HepG2 (cell line): ENCODE measurements around the gene MC1R. TPM values are rescaled to one million over a fixed set of nuclear protein-coding genes. Genes with fewer than 3 reads are reported as not detected.

ENCODE experiments used
- ATAC-seq: fragments of 200-7000 bp; cut with Tn5 transposase; 3 replicates; pipeline ENCODE4 v1.9.1; 2020; ENCODE audit warnings: mild to moderate bottlenecking, moderate library complexity
- BruUV-seq: library from RNA; stranded (reverse); fragments of 400-500 nt; replicated peaks from 2 replicates; lab custom pipeline; 2021; lab: Mats Ljungman, UMichigan
- CTCF ChIA-PET: fragments of 300-600 bp; formaldehyde crosslinking; extraction: SDS; loops from one replicate; lab custom pipeline; 2021; ENCODE audit warnings: low total read pairs, inconsistent platforms, low intra/inter-chr PET ratio; lab: Yijun Ruan, JAX
- POLR2A ChIA-PET: fragments of 350-600 bp; sonication (Branson Sonifier 250); formaldehyde crosslinking; loops from one replicate; lab custom pipeline; 2020; ENCODE audit warnings: antibody characterized with exemption, inconsistent platforms; lab: Yijun Ruan, JAX
- DNase-seq: peaks from one replicate; pipeline ENCODE4 v3.0.0-alpha.2; 2015; ENCODE audit warnings: low spot score
- FAIRE-seq: peaks from 3 replicates; lab custom pipeline; 2011; peaks lifted over from hg19 to GRCh38; lab: Jason Lieb, UNC
- H2AFZ ChIP-seq: one replicate; pipeline ENCODE4 v1.6.1; 2011; ENCODE audit warnings: low read length, inconsistent platforms
- H3K27ac ChIP-seq: fragments of 300-600 bp; 3 replicates; pipeline ENCODE4 v1.8.0; 2011; ENCODE audit warnings: mixed run types, mild to moderate bottlenecking, mixed read lengths, low read length, inconsistent platforms; ENCODE audit not compliant: insufficient read depth; ENCODE audit errors: extremely low read length
- H3K27me3 ChIP-seq, 2 experiments: fragments of 200-600 bp in 1 of 2; 2 replicates in 1 of 2; 3 replicates in 1 of 2; pipeline versions ENCODE4 v1.6.0 to v1.8.0; 2011; ENCODE audit warnings: low read length in 2 of 2, mild to moderate bottlenecking in 2 of 2, moderate library complexity in 2 of 2, inconsistent platforms in 1 of 2; ENCODE audit not compliant: insufficient read depth in 2 of 2, control insufficient read depth in 1 of 2
- H3K36me3 ChIP-seq, 2 experiments: fragments of 200-600 bp in 1 of 2; replicated peaks in 1 of 2; 2 replicates in 1 of 2; 3 replicates in 1 of 2; pipeline versions ENCODE4 v1.5.1 to v1.8.0; 2011; ENCODE audit warnings: low read length in 2 of 2, inconsistent platforms in 1 of 2; ENCODE audit not compliant: insufficient read depth in 2 of 2, control insufficient read depth in 1 of 2
- H3K4me1 ChIP-seq: 2 replicates; pipeline ENCODE4 v1.5.1; 2012; ENCODE audit warnings: low read length, inconsistent platforms; ENCODE audit not compliant: insufficient read depth
- H3K4me2 ChIP-seq: 2 replicates; pipeline ENCODE4 v1.6.0; 2011; ENCODE audit warnings: low read depth, low read length, inconsistent platforms
- H3K4me3 ChIP-seq, 3 experiments: fragments of 200-600 bp in 1 of 3; sonication (generic), shearing (Covaris generic) in 1 of 3; replicated peaks in 1 of 3; 2 replicates each; pipeline ENCODE4 v1.5.1; 2011 to 2016; ENCODE audit warnings: low read length in 3 of 3, inconsistent platforms in 2 of 3, low read depth in 2 of 3, mild to moderate bottlenecking in 2 of 3, control low read depth in 1 of 3, mixed read lengths in 1 of 3; ENCODE audit not compliant: insufficient read depth in 1 of 3
- H3K79me2 ChIP-seq: one replicate; pipeline ENCODE4 v1.6.1; 2011; ENCODE audit warnings: low read length, inconsistent platforms; ENCODE audit not compliant: insufficient read depth
- H3K9ac ChIP-seq: 2 replicates; pipeline ENCODE4 v1.6.0; 2011; ENCODE audit warnings: mild to moderate bottlenecking, low read depth, low read length, inconsistent platforms; ENCODE audit not compliant: insufficient read depth
- H3K9me3 ChIP-seq: 2 replicates; pipeline ENCODE4 v1.5.1; 2012; ENCODE audit warnings: mild to moderate bottlenecking, low read length
- H4K20me1 ChIP-seq: 2 replicates; pipeline ENCODE4 v1.6.0; 2011; ENCODE audit warnings: inconsistent platforms, mild to moderate bottlenecking, low read length, moderate library complexity; ENCODE audit not compliant: insufficient read depth
- AGO2 ChIP-seq: fragments of 200-400 bp; formaldehyde crosslinking; optimal IDR thresholded peaks from 2 replicates; pipeline ENCODE3; 2017; ENCODE audit warnings: mild to moderate bottlenecking, low read depth, low read length, moderate library complexity
- BORCS8-MEF2B ChIP-seq: sonication (generic); formaldehyde crosslinking; IDR thresholded peaks from 2 replicates; pipeline ENCODE4 v1.8.0; 2022; ENCODE audit warnings: mild to moderate bottlenecking, missing genetic modification reagents
- DMTF1 ChIP-seq: sonication (generic); formaldehyde crosslinking; IDR thresholded peaks from 2 replicates; pipeline ENCODE4 v1.4.0; 2020; ENCODE audit warnings: mild to moderate bottlenecking, missing genetic modification reagents
- GABPB1 ChIP-seq: IDR thresholded peaks from 2 replicates; pipeline ENCODE4 v1.6.1; 2016; ENCODE audit warnings: mild to moderate bottlenecking, missing genetic modification reagents, moderate library complexity, missing compliant biosample characterization
- POLR2A ChIP-seq, 2 experiments: IDR thresholded peaks; 2 replicates each; pipeline ENCODE4 v1.6.1; 2011; ENCODE audit warnings: low read depth in 2 of 2, low read length in 2 of 2, mild to moderate bottlenecking in 1 of 2, moderate library complexity in 1 of 2; ENCODE audit not compliant: insufficient read depth in 1 of 2
- RBM39 ChIP-seq: fragments of 200-400 bp; formaldehyde crosslinking; IDR thresholded peaks from one replicate; pipeline ENCODE4 v1.6.1; 2018; ENCODE audit warnings: antibody characterized with exemption, mild to moderate bottlenecking, low read depth, low read length; ENCODE audit not compliant: poor library complexity, severe bottlenecking
- RXRA ChIP-seq: sonication (generic); formaldehyde crosslinking; IDR thresholded peaks from 2 replicates; pipeline ENCODE4 v1.5.1; 2020; ENCODE audit warnings: missing genetic modification reagents
- TBL1XR1 ChIP-seq: fragments of 150-350 bp; IDR thresholded peaks from 2 replicates; pipeline ENCODE4 v1.6.1; 2014; ENCODE audit warnings: borderline replicate concordance, low read length; ENCODE audit not compliant: partially characterized antibody
- ZNF251 ChIP-seq: sonication (generic); formaldehyde crosslinking; IDR thresholded peaks from 2 replicates; pipeline ENCODE4 v1.9.0; 2021; ENCODE audit warnings: mild to moderate bottlenecking, missing genetic modification reagents
- ZNF335 ChIP-seq: sonication (generic); formaldehyde crosslinking; IDR thresholded peaks from 2 replicates; pipeline ENCODE4 v1.4.0; 2020; ENCODE audit warnings: missing genetic modification reagents
- WGBS: methylation state at CpG from one replicate; pipeline ENCODE4 v1.1.6; 2017; ENCODE audit warnings: low lambda C conversion rate; 5-methylcytosine and 5-hydroxymethylcytosine counted together
- in situ Hi-C: cut with HindIII; loops from 2 replicates; pipeline ENCODE4 v1.10.0; 2017; ENCODE audit warnings: low pct_unique_long_range_greater_than_20kb; ENCODE audit not compliant: extremely low pct_ligation_motif_present
- intact Hi-C: fragments of 100-400 bp; cut with micrococcal nuclease; formaldehyde crosslinking; loops from one replicate; pipeline ENCODE4 v1.10.0; 2022; ENCODE audit not compliant: unreplicated experiment
- polyA plus RNA-seq, 8 experiments: library from polyadenylated mRNA; depleted of rRNA in 3 of 8; stranded (reverse) in 7 of 8; unstranded in 1 of 8; fragments of >200 nt; fragmentation: Illumina TruSeq in 4 of 8; extraction: Trizol in 4 of 8; gene quantifications; 2 replicates each; pipeline versions ENCODE4 v1.2.1 to v1.2.3, GENCODE V29; 2011 to 2016; ENCODE audit warnings: low read depth in 4 of 8, missing spikeins in 1 of 8, mixed read lengths in 1 of 8; ENCODE audit not compliant: insufficient read depth in 1 of 8
- total RNA-seq, 5 experiments: library from RNA; depleted of rRNA; stranded (reverse); fragments of >200 nt; fragmentation: Illumina TruSeq; extraction: Trizol; gene quantifications; 2 replicates each; pipeline ENCODE4 v1.2.3, GENCODE V29; 2016; ENCODE audit warnings: low read depth in 1 of 5

MC1R gene
- total and polyA plus RNA-seq, 2 of the 13 experiments (the other 11 are each of a cell fraction or from before 2014, with no cell fraction given) = 9.1 to 14.8 TPM

GRCh38 chr16:89897204-89897603 lies 21.5 kb upstream of the MC1R start:
- Histone ChIP-seq H3K4me3 (no peak overlapping the region), H3K9ac (no peak overlapping the region), H3K27me3 (no peaks in the 10 kb centered on the region), H3K4me1 (no peaks in the 10 kb centered on the region), H3K4me2 (no peak overlapping the region), H3K9me3 (no peaks in the 10 kb centered on the region), H3K27ac (no peak overlapping the region), H4K20me1 (no peaks in the 10 kb centered on the region; the same call in 1 of the 2 replicates), H3K79me2 (no peaks in the 10 kb centered on the region), H3K36me3 (peaks cover 45 to 80% of the 10 kb centered on the region in 2 experiments), H2AFZ (no peak overlapping the region)
- no peak for DNase-seq
- no peak for FAIRE-seq
- CTCF ChIA-PET = no interaction called here
- no peak for TF ChIP-seq TBL1XR1
- TF ChIP-seq DMTF1 (CRISPR knock-in tag) = no peak
- TF ChIP-seq AGO2 = peak; percentile 55
- WGBS = 98% methylated on average over 11 of the region's 11 CpGs
- POLR2A ChIA-PET = no interaction called here
- BruUV-seq = no TSS peak
- in situ Hi-C loops (no loop called here), intact Hi-C loops (no loop called here)
- no peak for ATAC-seq

- WGBS = 98% methylated on average over 36 of the region's 36 CpGs
- BruUV-seq = no TSS peak
- POLR2A ChIA-PET = interaction anchor here (1.4 kb wide), 1 partner anchor 17 kb away, joined by 3 read pairs; no protein-coding TSS in a partner anchor
Observed at GRCh38 chr16:89898201-89898967, 20.3 kb upstream of the MC1R start.

More at GRCh38 chr16:89898201-89898967, 20.3 kb upstream of the MC1R start:
- in situ Hi-C loops = no loop called here
- H2AFZ ChIP-seq = no peak overlapping the region
- no peak for ATAC-seq
- H3K36me3 ChIP-seq = peaks cover 36 to 73% of the 10 kb centered on the region in 2 experiments
- no peaks in the 10 kb centered on the region; the same call in 1 of the 2 replicates for H4K20me1 ChIP-seq
- no peaks in the 10 kb centered on the region for H3K9me3 ChIP-seq
- H3K27me3 ChIP-seq = no peaks in the 10 kb centered on the region
- H3K4me3 ChIP-seq = no peak overlapping the region
- H3K27ac ChIP-seq = no peak overlapping the region
- no peaks in the 10 kb centered on the region for H3K4me1 ChIP-seq
- no peak overlapping the region for H3K9ac ChIP-seq
- TF ChIP-seq ZNF335 (CRISPR knock-in tag) = no peak
- TF ChIP-seq POLR2A (IDR thresholded peaks at IDR 0.05; ENCODE audit: insufficient read depth in 1 of 2, low read depth in 2 of 2, low read length in 2 of 2) = 0 out of 4 replicates have a peak, but pooled peaks of 1 of the 2 experiments have one; percentile 22
- no peak for TF ChIP-seq ZNF251 (CRISPR knock-in tag)
- no peak for TF ChIP-seq RBM39
- TF ChIP-seq GABPB1 = no peak
- 0 out of 2 replicates have a peak, but pooled peaks have one; percentile 16 for TF ChIP-seq RXRA (CRISPR knock-in tag)
- 0 out of 2 replicates have a peak, but pooled peaks have one; percentile 32 for TF ChIP-seq BORCS8-MEF2B (CRISPR knock-in tag)
- TF ChIP-seq AGO2 = peak; percentile 74
- TF ChIP-seq, all 625 proteins: peak for 4
- CTCF ChIA-PET = no interaction called here
- intact Hi-C loops = no loop called here
- Histone ChIP-seq H3K4me2 (no peak overlapping the region), H3K79me2 (no peaks in the 10 kb centered on the region)
- no peak for FAIRE-seq
- no peak for DNase-seq
